G401 (cell line): ENCODE data around the gene RPS24. TPM values are rescaled to one million over a fixed set of nuclear protein-coding genes. Genes with fewer than 3 reads are reported as not detected.
A peak's percentile ranks its signal among the peaks of the same experiment; 100 is the strongest.
"Not testable (repeated sequence)": the region's sequence is repeated elsewhere in the genome, so short reads cannot be mapped to it uniquely, and the experiment has no call there.

ENCODE experiments used
- DNase-seq: peaks from one replicate; pipeline ENCODE4 v3.0.0-alpha.2; 2015; ENCODE audit warnings: low spot score
- in situ Hi-C: cut with HindIII; loops from 2 replicates; pipeline ENCODE4 v1.10.0; 2016; ENCODE audit warnings: low sequenced_read_pairs, mixed read lengths
- total RNA-seq: library from RNA; depleted of rRNA; stranded (reverse); fragments of >200 nt; shearing (Covaris generic); gene quantifications from 2 replicates; pipeline ENCODE4 v1.2.3, GENCODE V29; 2014

Gene RPS24
- total RNA-seq, 1 experiment from 2014 or later, result 3,664 TPM

DNA sequence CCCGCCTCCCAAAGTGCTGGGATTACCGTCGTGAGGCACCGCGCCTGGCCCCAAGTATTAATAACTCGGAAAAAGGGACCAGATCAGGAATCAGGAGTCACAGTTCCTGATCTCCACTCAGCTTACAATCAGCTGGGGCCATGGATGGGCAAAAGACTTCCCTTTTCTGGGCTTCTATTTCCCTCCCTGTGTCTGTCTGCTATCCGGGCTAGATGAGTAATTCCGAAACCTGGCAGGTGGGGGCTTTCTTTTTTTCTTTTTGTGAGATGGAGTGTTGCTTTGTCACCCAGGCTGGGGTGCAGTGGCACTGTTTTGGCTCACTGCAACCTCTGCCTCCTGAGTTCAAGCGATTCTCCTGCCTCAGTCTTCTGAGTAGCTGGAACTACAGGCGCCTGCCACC is 11.6 kb downstream of the RPS24 start:
- no peak for DNase-seq
- in situ Hi-C loops, result no loop called here

DNA sequence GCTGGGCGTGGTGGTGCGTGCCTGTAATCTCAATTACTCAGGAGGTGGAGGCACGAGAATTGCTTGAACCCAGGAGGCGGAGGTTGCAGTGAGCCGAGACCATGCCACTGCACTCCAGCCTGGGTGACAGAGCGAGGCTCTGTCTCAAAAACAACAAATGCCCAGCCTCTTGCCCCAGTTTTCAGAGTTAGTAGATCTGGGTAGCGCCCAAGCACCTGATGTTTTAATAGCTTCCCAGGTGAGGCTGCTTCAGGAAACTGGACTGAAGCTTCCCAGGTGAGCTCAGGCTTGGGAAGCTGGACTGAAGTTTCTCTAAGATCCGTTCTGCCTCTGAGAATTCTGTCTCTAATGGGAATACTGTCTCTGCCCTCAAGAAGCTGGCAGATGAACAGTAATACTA is 12.2 kb downstream of the RPS24 start:
- in situ Hi-C loops, result no loop called here
- DNase-seq, result no peak

DNA sequence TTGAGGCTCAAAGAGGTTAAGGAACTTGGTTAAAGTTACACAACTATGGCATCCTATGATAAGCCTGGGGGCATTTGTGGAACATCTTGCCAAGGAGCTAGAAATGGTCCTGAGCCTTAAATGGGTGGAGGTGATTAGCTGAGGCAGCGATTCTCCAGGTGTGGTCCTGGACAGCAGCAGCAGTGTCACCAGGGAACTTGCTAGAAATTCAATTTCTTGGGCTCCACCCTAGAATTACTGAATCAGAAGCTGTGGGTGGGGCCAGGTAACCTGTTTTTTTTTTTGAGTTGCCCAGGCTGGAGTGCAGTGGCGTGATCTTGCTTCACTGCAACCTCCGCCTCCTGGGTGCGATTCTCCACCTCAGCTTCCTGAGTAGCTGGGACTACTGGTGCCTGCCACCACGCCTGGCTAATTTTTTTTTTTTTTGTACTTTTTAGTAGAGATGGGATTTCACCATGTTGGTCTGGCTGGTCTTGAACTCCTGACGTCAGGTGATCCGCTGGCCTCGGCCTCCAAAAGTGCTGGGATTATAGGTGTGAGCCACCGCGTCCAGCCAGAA is 13.1 kb downstream of the RPS24 start:
- no peak for DNase-seq
- in situ Hi-C loops, result no loop called here

DNA sequence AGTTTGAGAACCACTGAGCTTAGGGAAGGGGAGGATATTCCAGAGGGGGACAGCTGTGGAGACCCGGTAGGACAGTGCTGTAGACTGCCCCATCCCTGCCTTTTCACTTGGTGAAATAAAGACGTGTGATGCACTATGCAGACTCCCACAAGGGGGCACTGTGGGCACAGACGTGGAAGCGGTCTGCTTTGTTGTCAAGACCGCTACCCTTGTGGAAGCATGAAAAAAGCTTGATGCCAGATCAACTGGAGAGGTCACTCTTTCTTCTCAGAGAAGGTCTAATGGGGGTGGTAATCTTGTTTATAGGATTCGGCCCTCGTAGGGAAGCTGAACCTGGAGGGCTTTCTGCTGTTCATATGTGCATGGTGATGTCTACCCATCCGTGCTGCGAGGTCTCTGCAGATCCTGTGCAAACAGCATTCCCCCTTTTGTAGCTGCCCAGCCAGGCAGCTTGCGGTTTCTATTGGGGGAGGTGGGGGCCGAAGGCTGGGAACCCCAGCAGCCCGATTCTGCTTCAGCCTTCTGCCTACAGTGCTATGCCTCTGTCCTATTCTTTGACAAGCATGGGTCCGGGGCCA is 13.7 kb downstream of the RPS24 start:
- DNase-seq, result peak; percentile 93

DNA sequence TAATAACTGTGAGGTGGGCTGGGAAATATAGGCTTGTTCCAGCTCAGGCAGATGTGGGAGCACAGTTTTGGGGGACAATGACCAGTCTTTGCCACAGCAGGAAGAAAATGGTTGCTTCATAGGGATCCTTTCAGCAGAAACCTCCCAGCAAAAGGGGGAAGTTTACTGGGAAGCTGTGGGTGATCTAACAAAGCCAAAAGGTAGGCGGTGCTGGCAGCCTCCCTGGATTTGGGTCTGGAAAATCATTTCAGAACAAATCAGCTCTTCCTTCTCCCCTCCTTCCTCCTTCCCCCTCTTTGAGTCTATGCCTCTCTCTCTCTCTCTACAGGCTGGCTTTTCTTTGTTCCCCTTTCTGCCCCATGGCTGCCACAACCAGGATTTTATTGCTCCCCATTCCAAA is 16.2 kb downstream of the RPS24 start:
- in situ Hi-C loops, result no loop called here
- no peak for DNase-seq

More for the DNA sequence above, 13.7 kb downstream of the RPS24 start:
- in situ Hi-C loops, result no loop called here

DNA sequence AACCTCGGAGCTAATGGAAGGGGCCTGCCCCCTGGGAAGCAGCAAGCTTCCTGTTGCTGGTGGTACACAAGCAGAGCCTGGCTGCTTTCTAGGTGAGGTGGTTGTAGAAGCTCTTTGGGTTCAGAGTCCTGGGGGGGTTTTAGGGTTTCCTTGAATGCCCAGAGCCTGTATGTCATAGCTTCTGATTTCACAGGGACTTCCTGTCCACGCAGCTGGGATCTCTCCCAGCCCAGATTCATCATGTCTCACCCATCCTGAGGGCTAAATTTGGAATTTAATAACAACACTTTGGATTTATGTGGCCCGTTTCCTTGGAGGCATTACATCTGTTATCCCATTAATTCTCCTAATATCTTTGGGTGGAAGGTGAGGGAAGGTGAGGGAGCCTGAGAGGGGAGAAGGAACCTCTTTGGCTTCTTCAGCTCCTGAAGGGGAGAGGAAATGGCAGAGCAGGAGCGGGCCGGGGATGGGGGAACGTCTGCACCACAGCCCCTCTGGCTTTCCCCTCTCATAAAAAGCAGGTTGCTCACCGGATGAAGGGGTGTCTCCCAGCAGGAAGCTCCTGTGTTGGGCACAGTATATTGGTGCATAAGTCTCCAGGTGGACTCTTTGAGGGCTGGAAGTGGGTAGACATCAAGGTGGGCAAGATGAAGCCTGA is 19.7 kb downstream of the RPS24 start:
- in situ Hi-C loops, result no loop called here
- no peak for DNase-seq

DNA sequence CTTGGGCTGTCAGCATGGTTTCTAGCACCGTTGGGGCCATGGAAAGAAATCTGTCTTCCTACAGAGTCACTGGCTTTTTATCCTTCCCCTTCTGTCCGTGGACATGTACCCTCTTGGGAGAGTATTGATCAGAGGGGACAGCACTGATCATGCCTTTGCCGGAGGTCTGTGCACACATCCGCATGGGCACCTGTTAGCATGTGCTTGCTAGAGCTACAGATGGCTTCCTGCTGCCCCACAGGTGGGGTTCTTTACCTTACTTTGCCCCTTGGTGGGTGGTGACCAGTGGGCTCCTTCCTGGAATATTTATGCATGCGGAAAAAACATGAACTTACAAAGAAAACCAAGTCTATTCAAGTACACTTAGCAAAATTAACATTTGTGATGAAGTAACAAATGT is 24.9 kb downstream of the RPS24 start:
- no peak for DNase-seq
- in situ Hi-C loops, result no loop called here

DNA sequence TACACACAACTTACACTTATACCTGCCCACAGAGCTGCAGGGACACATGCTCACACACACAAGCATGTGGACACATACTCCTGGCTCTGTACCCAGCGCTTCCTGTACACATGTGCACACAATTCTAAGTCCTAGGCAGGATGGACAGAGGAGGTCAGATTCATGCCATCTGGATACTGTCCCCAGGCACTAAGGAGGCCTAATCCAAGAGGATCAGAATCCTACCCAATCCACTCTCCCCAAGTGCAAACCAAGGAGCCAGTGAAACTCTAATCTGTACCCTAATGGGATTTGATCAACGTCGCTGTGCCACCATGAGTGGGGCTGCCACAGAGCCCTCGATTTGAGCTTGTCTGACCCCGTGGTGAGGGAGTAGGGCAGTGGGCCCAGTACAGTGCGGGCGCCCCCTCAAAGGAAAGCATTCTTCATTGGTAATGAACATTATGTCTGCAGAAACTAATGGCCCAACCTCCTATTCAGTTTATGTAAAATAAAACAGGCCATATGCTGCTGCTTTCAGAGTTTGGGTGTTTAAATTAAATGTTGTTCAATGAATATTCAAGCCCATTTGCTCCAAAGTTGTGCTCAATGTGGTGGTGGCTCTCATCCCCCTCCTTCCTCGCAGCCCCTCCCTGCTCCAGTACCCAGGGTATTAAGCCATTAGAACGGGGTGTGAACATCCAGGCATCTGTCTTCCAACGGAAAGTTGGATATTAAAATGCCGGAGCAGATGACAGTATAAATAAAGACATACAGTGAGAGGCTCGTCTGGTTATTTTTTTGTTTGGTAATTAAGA is 26.4 kb downstream of the RPS24 start:
- in situ Hi-C loops, result no loop called here
- no peak for DNase-seq

DNA sequence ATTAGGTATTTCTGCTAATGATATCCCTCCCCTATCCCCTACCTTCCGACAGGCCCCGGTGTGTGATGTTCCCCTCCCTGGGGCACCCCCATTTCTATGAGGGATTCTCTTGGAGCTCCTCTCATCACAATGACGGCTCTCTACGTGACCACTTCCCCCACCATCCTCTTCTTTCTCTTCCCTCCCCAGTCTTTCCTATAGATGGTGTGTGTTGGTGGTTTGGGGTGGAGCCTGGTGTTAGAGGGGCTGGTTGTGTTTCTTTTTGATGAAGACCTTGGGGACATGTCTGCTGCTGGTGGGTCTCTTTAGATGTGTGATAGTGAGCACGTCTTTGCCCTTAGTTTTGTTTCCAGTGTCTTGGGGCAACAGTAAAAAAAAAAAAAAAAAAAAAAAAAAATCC is 28.6 kb downstream of the RPS24 start:
- DNase-seq, result no peak
- in situ Hi-C loops, result no loop called here

DNA sequence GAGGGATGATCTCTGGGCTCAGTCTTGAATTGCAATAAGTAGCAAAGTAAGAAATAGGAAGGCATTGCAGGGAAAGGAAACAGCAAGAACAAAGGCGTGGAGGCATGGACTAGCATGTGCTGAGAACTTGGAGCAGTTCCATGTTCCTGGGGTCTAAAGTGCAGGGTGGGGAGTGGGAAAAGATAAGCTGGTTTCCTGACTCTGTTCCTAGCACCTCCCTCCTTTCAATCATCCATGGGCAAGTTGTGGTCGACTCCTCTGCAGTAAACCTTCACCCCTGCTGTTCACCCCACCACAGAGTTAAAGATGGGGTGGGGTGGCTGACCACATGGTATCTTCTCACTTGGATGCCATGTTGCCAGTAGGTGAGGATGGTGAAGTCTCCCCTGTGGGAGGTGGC is 29.6 kb downstream of the RPS24 start:
- no peak for DNase-seq
- in situ Hi-C loops, result no loop called here

DNA sequence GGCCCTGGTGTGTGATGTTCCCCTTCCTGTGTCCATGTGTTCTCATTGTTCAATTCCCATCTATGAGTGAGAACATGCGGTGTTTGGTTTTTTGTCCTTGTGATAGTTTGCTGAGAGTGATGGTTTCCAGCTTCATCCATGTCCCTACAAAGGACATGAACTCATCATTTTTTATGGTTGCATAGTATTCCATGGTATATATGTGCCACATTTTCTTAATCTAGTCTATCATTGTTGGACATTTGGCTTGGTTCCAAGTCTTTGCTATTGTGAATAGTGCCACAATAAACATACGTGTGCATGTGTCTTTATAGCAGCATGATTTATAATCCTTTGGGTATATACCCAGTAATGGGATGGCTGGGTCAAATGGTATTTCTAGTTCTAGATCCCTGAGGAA is 31.3 kb downstream of the RPS24 start:
- DNase-seq, in situ Hi-C loops: not testable (repeated sequence)

DNA sequence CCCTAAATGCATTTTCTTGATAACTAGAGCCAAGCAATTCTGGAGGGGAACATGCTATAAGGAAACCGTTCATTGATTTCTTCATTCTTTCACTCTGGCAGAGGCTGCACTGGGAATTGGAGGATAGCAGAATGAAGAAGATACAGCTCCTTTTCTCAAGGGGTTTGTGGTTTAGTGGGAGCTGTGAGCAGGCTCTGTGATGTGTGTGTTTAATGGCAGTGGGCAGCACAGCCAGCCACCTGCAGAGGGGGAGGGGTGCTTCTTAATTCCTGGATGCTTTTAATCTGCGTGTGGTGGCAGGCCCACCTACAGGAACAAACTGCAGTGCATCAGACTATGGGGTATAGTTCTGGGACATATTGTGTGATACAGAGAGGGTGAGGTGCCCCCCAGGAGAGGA is 31.9 kb downstream of the RPS24 start:
- in situ Hi-C loops, result no loop called here
- no peak for DNase-seq

DNA sequence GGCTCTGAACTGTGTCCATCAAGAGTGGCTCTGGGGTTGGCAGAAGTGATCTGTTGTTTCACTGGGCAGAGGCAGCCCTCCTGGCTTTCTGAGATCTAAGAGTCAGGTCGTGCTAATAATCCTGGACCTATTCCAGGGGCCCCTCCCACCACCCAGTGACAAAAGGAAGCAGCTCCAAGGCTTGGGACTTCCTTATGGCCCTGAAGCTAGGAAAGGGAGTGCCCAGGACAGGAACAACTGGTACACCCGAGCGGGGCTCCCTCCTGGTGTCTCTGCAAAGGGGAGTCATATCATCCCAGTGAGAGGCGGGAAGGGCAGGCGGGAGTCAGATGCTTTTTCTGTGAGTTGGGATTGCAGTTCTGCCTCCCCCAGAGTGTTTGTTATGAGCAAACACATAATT is 32.3 kb downstream of the RPS24 start:
- in situ Hi-C loops, result no loop called here
- DNase-seq, result no peak

DNA sequence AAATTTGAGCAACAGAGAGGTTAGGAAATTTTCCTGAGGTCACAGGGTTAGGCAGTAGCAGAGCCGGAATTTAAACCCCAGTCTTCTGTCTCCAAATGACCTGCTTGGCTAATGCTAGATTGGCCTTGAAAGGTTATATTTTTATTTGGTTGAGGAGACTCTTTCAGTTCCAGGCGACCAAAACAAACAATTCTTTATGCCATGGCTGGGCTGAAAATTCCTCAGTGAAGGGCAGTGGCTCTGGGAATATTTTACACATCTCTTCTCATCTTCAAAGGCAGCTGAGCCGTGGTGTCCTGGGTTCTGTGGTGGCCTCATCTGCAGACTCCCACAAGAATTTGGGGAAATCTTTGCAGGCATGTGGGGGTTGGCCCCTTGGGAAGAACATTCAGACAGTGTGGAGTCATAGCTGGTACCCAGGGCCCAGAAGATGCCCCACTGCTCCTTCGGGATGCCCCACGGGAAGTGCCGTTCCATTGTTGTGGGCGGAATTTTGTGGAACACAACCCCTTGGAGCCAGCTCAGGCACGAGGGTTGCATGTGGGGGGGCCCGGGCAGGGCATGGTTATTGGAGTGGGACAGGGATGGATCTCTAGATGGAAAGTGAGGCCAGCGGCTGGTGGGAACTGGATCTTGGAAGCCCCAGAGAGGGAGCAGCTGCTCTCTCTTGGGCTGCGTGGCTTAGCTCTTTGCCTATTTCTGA is 33.2 kb downstream of the RPS24 start:
- in situ Hi-C loops, result no loop called here
- no peak for DNase-seq

DNA sequence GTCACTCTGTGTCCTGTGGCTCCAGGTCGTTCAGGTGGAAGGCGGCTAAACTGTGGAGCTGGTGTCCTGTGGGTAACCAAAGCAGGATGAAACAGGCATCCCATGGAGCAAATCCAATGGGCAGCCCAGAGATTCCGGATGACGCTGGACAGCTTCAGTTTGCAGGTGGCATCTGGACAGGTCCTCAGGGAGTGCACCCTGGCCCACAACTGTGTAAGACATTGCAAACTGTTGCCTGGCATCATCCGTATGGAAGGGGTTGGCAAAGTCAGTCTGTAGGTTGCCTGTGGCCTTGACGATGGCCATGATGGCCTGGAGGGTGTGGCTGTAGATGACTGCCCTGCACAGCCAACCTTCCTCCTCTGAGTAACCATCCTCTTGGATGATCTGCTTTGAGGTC is 35.5 kb downstream of the RPS24 start:
- DNase-seq, result no peak
- in situ Hi-C loops, result no loop called here

DNA sequence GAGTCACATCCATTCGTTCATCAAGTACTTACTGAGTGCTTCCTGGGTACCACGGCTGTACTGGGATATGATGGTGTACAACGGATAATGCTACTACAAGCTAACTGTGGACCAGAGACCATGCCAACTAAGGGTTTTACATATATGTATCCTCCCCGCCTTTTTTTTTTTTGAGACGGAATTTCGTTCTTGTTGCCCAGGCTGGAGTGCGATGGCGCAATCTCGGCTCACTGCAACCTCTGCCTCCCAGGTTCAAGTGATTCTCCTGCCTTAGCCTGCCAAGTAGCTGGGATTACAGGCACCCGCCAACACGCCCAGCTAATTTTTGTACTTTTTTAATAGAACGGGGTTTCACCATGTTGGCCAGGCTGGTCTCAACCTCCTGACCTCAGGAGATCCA is 36.4 kb downstream of the RPS24 start:
- in situ Hi-C loops, DNase-seq: not testable (repeated sequence)

DNA sequence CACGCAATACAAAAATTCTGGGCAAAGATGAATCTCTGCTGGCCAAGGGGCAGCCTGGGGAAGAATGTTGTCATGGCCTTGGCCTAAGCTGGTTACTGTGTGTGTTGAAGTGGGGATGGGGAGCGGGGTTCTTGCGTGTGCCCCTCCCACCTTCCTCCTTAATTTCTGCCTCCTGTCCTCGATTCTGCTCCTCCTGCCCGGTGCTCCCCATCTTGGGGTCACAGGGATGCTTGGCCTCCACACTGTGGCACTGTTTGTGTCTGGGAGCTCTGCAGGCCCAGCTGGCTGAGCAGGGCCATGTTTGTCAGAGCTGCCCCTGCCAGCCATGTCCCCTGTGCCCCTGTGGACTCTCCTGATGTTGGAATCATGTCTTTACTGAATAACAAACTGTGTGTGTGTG is 37.1 kb downstream of the RPS24 start:
- in situ Hi-C loops, result no loop called here

DNA sequence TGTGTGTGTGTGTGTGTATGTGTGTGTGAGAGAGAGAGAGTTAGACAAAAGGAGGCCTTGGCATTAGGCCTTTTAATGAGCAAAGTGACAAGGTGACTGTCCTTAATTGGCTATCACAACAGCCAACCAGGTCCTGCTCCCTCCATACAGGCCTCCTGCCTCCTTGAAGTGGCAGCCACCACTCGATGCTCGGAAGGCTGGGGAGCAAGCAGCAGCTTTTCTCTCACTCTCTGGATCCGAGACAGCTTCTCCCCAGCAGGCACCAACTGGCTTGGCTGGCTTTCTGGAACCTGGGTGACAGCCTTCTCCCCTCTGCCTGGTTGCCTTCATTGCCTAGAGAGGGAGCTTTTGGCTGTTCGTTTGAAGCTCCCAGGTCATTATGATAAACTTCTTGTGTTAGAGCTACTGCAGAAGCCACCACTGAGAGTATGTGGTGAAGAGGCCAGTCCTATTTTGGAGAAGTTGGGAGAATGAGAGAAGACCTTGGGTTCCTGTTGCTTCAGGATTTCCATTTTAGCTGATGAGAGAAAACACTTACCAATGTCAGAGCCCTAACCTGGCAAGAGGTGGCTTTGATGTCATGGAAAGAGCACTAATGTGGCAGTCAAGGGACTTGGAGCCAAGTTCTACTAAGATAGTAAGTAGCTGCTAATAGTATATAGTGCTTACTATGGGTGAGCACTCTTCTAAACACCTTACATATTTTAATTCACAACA is 37.6 kb downstream of the RPS24 start:
- in situ Hi-C loops, result no loop called here
- peak; percentile 87 for DNase-seq

More for the DNA sequence above, 37.1 kb downstream of the RPS24 start:
- DNase-seq, result no peak

DNA sequence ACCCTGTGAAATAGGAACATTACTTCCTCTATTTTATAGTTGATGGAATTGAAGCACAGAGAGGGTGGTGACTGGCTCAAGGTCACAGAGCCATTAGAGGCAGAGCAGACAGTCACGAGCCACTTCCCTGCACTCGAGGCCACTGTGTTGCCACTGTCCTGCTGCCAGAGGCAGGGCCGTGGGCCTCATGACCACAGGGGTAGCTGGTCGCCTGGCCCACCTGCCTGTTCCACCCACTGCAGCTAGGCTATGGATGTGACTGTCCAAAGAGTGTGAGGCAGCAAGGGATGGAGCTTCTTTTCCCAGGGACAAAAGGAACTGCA is 38.2 kb downstream of the RPS24 start:
- in situ Hi-C loops, result no loop called here
- no peak for DNase-seq
